DND-41 (cell line): ENCODE data around the gene SNX18.

Source experiments
- ATAC-seq: fragments of 200-7000 bp; cut with Tn5 transposase; 3 replicates; pipeline ENCODE4 v1.9.1; 2021; ENCODE audit warnings: low read depth; ENCODE audit not compliant: insufficient read depth
- DNase-seq: peaks from one replicate; pipeline ENCODE4 v3.0.0-alpha.2; 2020
- H2AFZ ChIP-seq: 2 replicates; pipeline ENCODE4 v1.6.0; 2012; ENCODE audit warnings: low read depth, low read length
- H3K27ac ChIP-seq: 2 replicates; pipeline ENCODE4 v1.5.1; 2012; ENCODE audit warnings: low read length, inconsistent platforms
- H3K27me3 ChIP-seq: fragments of 200-600 bp; sonication (generic); 2 replicates; pipeline ENCODE4 v1.6.0; 2012; ENCODE audit warnings: low read length, mild to moderate bottlenecking, inconsistent platforms; ENCODE audit not compliant: insufficient read depth, poor library complexity
- H3K36me3 ChIP-seq: 2 replicates; pipeline ENCODE4 v1.5.1; 2012; ENCODE audit warnings: low read length, inconsistent platforms; ENCODE audit not compliant: insufficient read depth
- H3K4me1 ChIP-seq: 2 replicates; pipeline ENCODE4 v1.5.1; 2012; ENCODE audit warnings: mild to moderate bottlenecking, low read length; ENCODE audit not compliant: insufficient read depth
- H3K4me2 ChIP-seq: 2 replicates; pipeline ENCODE4 v1.6.0; 2012; ENCODE audit warnings: mild to moderate bottlenecking, moderate library complexity, low read length, inconsistent platforms; ENCODE audit not compliant: insufficient read depth
- H3K4me3 ChIP-seq, 2 experiments: fragments of 200-600 bp in 1 of 2; shearing (Covaris generic) in 1 of 2; 2 replicates each; pipeline ENCODE4 v1.5.1; 2012 to 2016; ENCODE audit warnings: inconsistent platforms in 2 of 2, low read length in 2 of 2, mild to moderate bottlenecking in 2 of 2, low read depth in 1 of 2, moderate library complexity in 1 of 2
- H3K79me2 ChIP-seq: 2 replicates; pipeline ENCODE4 v1.6.0; 2012; ENCODE audit warnings: low read length, inconsistent platforms; ENCODE audit not compliant: insufficient read depth
- H3K9ac ChIP-seq: 2 replicates; pipeline ENCODE4 v1.6.0; 2012; ENCODE audit warnings: low read depth, mild to moderate bottlenecking, inconsistent platforms, low read length, moderate library complexity
- H3K9me3 ChIP-seq: 2 replicates; pipeline ENCODE4 v1.5.1; 2012; ENCODE audit warnings: low read length, moderate library complexity, mild to moderate bottlenecking, inconsistent platforms; ENCODE audit not compliant: insufficient read depth, severe bottlenecking
- H4K20me1 ChIP-seq: 2 replicates; pipeline ENCODE4 v1.6.0; 2012; ENCODE audit warnings: low read length; ENCODE audit not compliant: insufficient read depth
- EZH2 ChIP-seq: IDR thresholded peaks from 3 replicates; pipeline ENCODE4 v1.6.1; 2012; ENCODE audit warnings: borderline replicate concordance, low read depth, mild to moderate bottlenecking, moderate library complexity, low read length, inconsistent platforms; ENCODE audit not compliant: severe bottlenecking
- TF ChIP-seq, protein P1 (sequence below): IDR thresholded peaks from 2 replicates; pipeline ENCODE4 v1.5.1; 2012; ENCODE audit warnings: borderline replicate concordance, low read length, moderate library complexity, mild to moderate bottlenecking; ENCODE audit not compliant: poor library complexity, severe bottlenecking; ENCODE audit errors: extremely low read depth

The SNX18 gene

GRCh38 chr5:54540286-54540685, 22.7 kb downstream of the SNX18 start:
- peaks cover 8% of the 10 kb centered on the region; the same call in 1 of the 2 replicates for H3K79me2 ChIP-seq
- H3K4me1 ChIP-seq = no peaks in the 10 kb centered on the region
- H3K9me3 ChIP-seq = no peaks in the 10 kb centered on the region
- no peak overlapping the region for H3K27ac ChIP-seq
- no peak overlapping the region for H2AFZ ChIP-seq
- no peak overlapping the region for H3K4me3 ChIP-seq
- ATAC-seq (no peak), DNase-seq (no peak)
- no peak overlapping the region for H3K4me2 ChIP-seq
- no peak overlapping the region for H3K9ac ChIP-seq
- no peaks in the 10 kb centered on the region for H3K36me3 ChIP-seq
- TF ChIP-seq EZH2 = no peak
- TF ChIP-seq, protein P1, sequence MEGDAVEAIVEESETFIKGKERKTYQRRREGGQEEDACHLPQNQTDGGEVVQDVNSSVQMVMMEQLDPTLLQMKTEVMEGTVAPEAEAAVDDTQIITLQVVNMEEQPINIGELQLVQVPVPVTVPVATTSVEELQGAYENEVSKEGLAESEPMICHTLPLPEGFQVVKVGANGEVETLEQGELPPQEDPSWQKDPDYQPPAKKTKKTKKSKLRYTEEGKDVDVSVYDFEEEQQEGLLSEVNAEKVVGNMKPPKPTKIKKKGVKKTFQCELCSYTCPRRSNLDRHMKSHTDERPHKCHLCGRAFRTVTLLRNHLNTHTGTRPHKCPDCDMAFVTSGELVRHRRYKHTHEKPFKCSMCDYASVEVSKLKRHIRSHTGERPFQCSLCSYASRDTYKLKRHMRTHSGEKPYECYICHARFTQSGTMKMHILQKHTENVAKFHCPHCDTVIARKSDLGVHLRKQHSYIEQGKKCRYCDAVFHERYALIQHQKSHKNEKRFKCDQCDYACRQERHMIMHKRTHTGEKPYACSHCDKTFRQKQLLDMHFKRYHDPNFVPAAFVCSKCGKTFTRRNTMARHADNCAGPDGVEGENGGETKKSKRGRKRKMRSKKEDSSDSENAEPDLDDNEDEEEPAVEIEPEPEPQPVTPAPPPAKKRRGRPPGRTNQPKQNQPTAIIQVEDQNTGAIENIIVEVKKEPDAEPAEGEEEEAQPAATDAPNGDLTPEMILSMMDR = no peak
- H3K27me3 ChIP-seq = no peaks in the 10 kb centered on the region
- H4K20me1 ChIP-seq = peaks cover 17% of the 10 kb centered on the region

DNA sequence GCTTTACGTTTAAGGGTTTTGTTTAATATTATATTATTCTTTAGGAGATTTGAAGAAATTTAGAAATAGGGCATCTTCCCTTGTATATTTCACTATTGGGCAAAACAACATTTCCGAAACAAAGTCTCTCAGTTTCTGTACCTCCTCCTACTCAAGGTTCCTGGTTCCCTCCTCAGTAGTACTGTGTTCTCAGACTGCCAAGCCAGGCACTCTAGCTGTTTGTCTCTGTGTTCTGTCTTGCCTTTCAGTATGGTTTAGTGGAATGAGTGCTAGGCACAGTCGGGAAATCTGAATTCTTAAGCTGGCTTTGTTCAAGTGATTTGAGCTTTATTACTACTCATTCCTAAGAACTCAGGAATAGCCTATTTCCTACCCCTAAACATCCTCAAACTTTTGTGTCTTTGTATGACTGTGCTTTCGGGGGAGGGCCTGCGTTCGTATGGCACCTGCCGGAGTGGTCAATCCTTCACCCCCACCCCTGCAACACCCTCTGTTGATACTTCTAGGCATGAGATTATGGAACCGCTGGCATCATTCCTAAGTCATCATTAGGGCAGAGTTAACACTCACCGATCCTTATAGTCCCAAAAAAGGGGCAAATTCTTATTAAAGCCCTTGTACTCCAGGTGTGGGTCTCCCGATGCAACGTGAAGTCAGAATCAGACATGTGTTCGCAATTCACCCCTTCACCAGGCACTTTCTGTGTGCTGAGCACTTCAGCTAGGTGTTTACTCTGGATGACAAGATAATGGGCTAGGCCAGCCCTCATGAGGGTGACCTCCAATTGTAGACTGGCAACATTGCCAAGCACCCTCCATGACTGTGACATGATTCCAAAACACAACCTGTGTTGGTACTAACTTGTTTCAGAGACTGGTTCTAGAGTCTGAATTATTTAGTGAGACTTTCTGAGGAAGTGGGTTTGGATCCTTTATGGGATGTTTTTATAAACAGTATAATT, 24.5 kb downstream of the SNX18 start:
- no peak overlapping the region for H3K4me2 ChIP-seq
- no peak overlapping the region for H2AFZ ChIP-seq
- H3K79me2 ChIP-seq = peaks cover 8% of the 10 kb centered on the region; the same call in 1 of the 2 replicates
- TF ChIP-seq, protein P1 = no peak
- no peak for TF ChIP-seq EZH2
- H3K36me3 ChIP-seq = no peaks in the 10 kb centered on the region
- H3K4me3 ChIP-seq = no peak overlapping the region
- H3K27me3 ChIP-seq = no peaks in the 10 kb centered on the region
- H3K9me3 ChIP-seq = no peaks in the 10 kb centered on the region
- H3K4me1 ChIP-seq = no peaks in the 10 kb centered on the region
- DNase-seq = no peak
- peaks cover 11% of the 10 kb centered on the region for H4K20me1 ChIP-seq
- no peak for ATAC-seq
- no peak overlapping the region for H3K9ac ChIP-seq
- no peak overlapping the region for H3K27ac ChIP-seq

- H3K27ac ChIP-seq = no peak overlapping the region
- DNase-seq (no peak), ATAC-seq (no peak)
- H2AFZ ChIP-seq = no peak overlapping the region
- no peaks in the 10 kb centered on the region for H3K27me3 ChIP-seq
- H3K79me2 ChIP-seq = peaks cover 7% of the 10 kb centered on the region; the same call in 1 of the 2 replicates
- H3K36me3 ChIP-seq = peaks cover 4% of the 10 kb centered on the region; the same call in 1 of the 2 replicates
- TF ChIP-seq, protein P1 = no peak
- no peak for TF ChIP-seq EZH2
- H3K4me2 ChIP-seq = no peak overlapping the region
- no peaks in the 10 kb centered on the region for H3K4me1 ChIP-seq
- no peak overlapping the region for H3K4me3 ChIP-seq
- H3K9me3 ChIP-seq = no peaks in the 10 kb centered on the region
- H3K9ac ChIP-seq = no peak overlapping the region
- peaks cover 11% of the 10 kb centered on the region for H4K20me1 ChIP-seq
These were observed 26.5 kb downstream of the SNX18 start for GRCh38 chr5:54544044-54544443.
